Kidney (tissue), 14 donors: ENCODE data around the gene AMH. TPM values are rescaled to one million over a fixed set of nuclear protein-coding genes. Genes with fewer than 3 reads are reported as not detected.

Experiments used
- DNase-seq, 5 donors: peaks; one replicate each; pipeline ENCODE4 v3.0.0-alpha.2; 2013 to 2020
- FAIRE-seq: peaks from 2 replicates; lab custom pipeline; 2012; peaks lifted over from hg19 to GRCh38; lab: Jason Lieb, UNC
- H3K27ac ChIP-seq, 2 donors: one replicate each; pipeline ENCODE4 v1.7.0; 2013; ENCODE audit warnings: low read depth in 2 of 2, low read length in 2 of 2, inconsistent platforms in 1 of 2
- H3K27me3 ChIP-seq: one replicate; pipeline ENCODE4 v1.7.1; 2013; ENCODE audit warnings: low read length, inconsistent platforms; ENCODE audit not compliant: control insufficient read depth, insufficient read depth
- H3K36me3 ChIP-seq, 3 donors: one replicate each; pipeline versions ENCODE4 v1.7.0 to v1.7.1; 2013; ENCODE audit warnings: low read length in 3 of 3, control low read depth in 1 of 3, inconsistent platforms in 1 of 3; ENCODE audit not compliant: insufficient read depth in 3 of 3, control insufficient read depth in 2 of 3
- H3K4me1 ChIP-seq, 3 donors: one replicate each; pipeline versions ENCODE4 v1.7.0 to v1.7.1; 2013; ENCODE audit warnings: low read length in 3 of 3, inconsistent platforms in 1 of 3, low read depth in 1 of 3; ENCODE audit not compliant: control insufficient read depth in 2 of 3, insufficient read depth in 2 of 3
- H3K4me3 ChIP-seq, 3 donors: one replicate each; pipeline versions ENCODE4 v1.7.0 to v1.8.1; 2013; ENCODE audit warnings: low read length in 3 of 3, control low read depth in 1 of 3, inconsistent platforms in 1 of 3
- H3K9ac ChIP-seq, 3 donors: one replicate each; pipeline versions ENCODE4 v1.7.0 to v1.7.1; 2013; ENCODE audit warnings: low read length in 3 of 3, control low read depth in 1 of 3, inconsistent platforms in 1 of 3
- H3K9me3 ChIP-seq, 3 donors: one replicate each; pipeline versions ENCODE4 v1.7.0 to v1.7.1; 2013; ENCODE audit warnings: low read length in 3 of 3, control low read depth in 1 of 3, inconsistent platforms in 1 of 3; ENCODE audit not compliant: control insufficient read depth in 2 of 3, insufficient read depth in 1 of 3
- intact Hi-C: fragments of 100-400 bp; cut with DNase I; formaldehyde crosslinking; loops from one replicate; pipeline ENCODE4 v1.11.1; 2022
- polyA plus RNA-seq: library from polyadenylated mRNA; stranded (reverse); fragments of 350-450 nt; fragmentation: Illumina TruSeq; extraction: RNeasy Lipid Tissue Mini Kit (QIAGEN cat#74804); gene quantifications from one replicate; pipeline ENCODE4 v1.2.3, GENCODE V29; 2014; ENCODE audit warnings: low read depth, low replicate concordance; ENCODE audit not compliant: insufficient read depth
- total RNA-seq: library from RNA; stranded (reverse); fragmentation: NEBNext Ultra II Directional; extraction: Animal tissue kit (Norgen Biotek cat#: 25700); gene quantifications from one replicate; pipeline ENCODE4 v1.2.1, GENCODE V29; 2021
- TF ChIP-seq, protein P1 (sequence below): IDR thresholded peaks from 3 replicates; pipeline ENCODE4 v1.5.1; 2012; ENCODE audit warnings: mild to moderate bottlenecking, moderate library complexity, borderline replicate concordance; ENCODE audit not compliant: insufficient read depth; ENCODE audit errors: extremely low read depth
- donor health status: control.
- donor health status: control.
- donor health status: control.
- donor health status: control.
- donor health status: control.
- donor health status: DM: yes; HTN: yes; CAD: no.
- donor health status: Normal renal cell carcinoma (clear cell type).

Gene AMH
- total and polyA plus RNA-seq, 2 donors from 2014 or later = 0.60 to 1.0 TPM

DNA sequence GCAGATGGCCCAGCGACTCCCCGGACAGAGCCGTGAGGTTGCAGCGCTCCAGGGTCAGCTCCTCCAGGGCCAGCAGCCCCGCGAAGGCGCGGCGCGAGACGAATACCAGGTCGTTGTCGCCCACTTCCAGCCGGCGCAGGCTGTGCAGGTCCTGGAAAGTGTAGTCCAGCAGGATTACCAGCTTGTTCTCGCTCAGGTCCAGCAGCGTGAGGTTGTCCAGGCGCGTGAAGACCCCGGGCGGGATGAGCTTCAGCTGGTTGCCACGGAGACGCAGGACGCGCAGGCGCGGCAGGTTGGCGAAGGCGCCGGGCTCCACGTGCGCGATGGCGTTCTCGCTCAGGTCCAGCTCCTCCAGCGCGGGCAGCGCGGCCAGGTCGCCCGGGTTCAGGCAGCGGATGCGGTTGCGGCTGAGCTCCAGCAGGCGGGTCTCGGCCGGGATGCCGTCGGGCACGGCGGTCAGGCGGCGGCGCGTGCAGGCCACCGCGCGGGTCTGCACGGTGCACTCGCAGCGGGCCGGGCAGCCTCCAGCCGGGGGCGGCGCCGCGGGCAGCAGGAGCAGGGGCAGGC is 42.1 kb downstream of the AMH start:
- Histone ChIP-seq H3K9me3 (no peaks in the 10 kb centered on the region), H3K27ac (no peak overlapping the region), H3K4me1 (peaks cover 0 to 15% (median 0%) of the 10 kb centered on the region in 3 donors), H3K9ac (no peak overlapping the region), H3K36me3 (no peaks in the 10 kb centered on the region), H3K27me3 (peaks cover 28% of the 10 kb centered on the region), H3K4me3 (no peak overlapping the region)
- intact Hi-C loops = no loop called here
- TF ChIP-seq, protein P1, sequence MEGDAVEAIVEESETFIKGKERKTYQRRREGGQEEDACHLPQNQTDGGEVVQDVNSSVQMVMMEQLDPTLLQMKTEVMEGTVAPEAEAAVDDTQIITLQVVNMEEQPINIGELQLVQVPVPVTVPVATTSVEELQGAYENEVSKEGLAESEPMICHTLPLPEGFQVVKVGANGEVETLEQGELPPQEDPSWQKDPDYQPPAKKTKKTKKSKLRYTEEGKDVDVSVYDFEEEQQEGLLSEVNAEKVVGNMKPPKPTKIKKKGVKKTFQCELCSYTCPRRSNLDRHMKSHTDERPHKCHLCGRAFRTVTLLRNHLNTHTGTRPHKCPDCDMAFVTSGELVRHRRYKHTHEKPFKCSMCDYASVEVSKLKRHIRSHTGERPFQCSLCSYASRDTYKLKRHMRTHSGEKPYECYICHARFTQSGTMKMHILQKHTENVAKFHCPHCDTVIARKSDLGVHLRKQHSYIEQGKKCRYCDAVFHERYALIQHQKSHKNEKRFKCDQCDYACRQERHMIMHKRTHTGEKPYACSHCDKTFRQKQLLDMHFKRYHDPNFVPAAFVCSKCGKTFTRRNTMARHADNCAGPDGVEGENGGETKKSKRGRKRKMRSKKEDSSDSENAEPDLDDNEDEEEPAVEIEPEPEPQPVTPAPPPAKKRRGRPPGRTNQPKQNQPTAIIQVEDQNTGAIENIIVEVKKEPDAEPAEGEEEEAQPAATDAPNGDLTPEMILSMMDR = no peak
- FAIRE-seq (no peak), DNase-seq (peak in 3 of 5 donors; percentile 68 to 77 (median 70))

GRCh38 chr19:2294687-2295335 is 45.7 kb downstream of the AMH start:
- intact Hi-C loops = no loop called here
- Histone ChIP-seq H3K36me3 (no peaks in the 10 kb centered on the region), H3K27me3 (peaks cover 18% of the 10 kb centered on the region), H3K9me3 (no peaks in the 10 kb centered on the region), H3K4me3 (no peak overlapping the region), H3K4me1 (peaks cover 0 to 15% (median 0%) of the 10 kb centered on the region in 3 donors), H3K9ac (no peak overlapping the region), H3K27ac (no peak overlapping the region)
- TF ChIP-seq, protein P1 = no peak
- FAIRE-seq = no peak
- peak in 2 of 5 donors; percentile 50 to 56 for DNase-seq

DNA sequence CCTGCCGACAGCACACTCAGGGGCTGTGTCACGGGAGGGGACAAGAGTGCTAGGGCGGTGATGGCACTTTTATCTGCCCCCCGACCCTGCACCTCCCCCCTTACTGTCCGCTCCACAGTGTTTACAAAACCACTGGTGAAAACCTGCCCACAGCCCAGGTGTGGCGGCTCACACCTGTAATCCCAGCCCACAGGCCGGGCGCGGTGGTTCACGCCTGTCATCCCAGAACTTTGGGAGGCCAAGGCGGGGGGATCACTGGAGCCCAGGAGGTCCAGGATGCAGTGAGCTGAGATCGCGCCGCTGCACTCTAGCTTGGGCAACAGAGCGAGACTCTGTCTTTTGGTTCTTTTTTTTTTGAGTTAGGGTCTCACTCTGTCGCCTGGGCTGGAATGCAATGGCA is 47.0 kb downstream of the AMH start:
- Histone ChIP-seq H3K4me3 (no peak overlapping the region), H3K36me3 (no peaks in the 10 kb centered on the region), H3K9me3 (no peaks in the 10 kb centered on the region), H3K4me1 (peaks cover 0 to 4% (median 0%) of the 10 kb centered on the region in 3 donors), H3K27me3 (peaks cover 16% of the 10 kb centered on the region), H3K27ac (no peak overlapping the region), H3K9ac (no peak overlapping the region)
- TF ChIP-seq, protein P1 = no peak
- FAIRE-seq = no peak
- DNase-seq = no peak
- intact Hi-C loops = no loop called here
